NCI-H345 treated with DMSO at 0.1 percent for 48 hours (cell line): Measurements from ENCODE around the gene ATP5ME.
"Not testable (repeated sequence)": the region's sequence is repeated elsewhere in the genome, so short reads cannot be mapped to it uniquely, and the experiment has no call there.

Experiments used
- DNase-seq: peaks from one replicate; lab custom pipeline; 2025; ENCODE audit not compliant: unreplicated experiment; lab: John Stamatoyannopoulos, UW

The ATP5ME gene, protein sequence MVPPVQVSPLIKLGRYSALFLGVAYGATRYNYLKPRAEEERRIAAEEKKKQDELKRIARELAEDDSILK

DNA sequence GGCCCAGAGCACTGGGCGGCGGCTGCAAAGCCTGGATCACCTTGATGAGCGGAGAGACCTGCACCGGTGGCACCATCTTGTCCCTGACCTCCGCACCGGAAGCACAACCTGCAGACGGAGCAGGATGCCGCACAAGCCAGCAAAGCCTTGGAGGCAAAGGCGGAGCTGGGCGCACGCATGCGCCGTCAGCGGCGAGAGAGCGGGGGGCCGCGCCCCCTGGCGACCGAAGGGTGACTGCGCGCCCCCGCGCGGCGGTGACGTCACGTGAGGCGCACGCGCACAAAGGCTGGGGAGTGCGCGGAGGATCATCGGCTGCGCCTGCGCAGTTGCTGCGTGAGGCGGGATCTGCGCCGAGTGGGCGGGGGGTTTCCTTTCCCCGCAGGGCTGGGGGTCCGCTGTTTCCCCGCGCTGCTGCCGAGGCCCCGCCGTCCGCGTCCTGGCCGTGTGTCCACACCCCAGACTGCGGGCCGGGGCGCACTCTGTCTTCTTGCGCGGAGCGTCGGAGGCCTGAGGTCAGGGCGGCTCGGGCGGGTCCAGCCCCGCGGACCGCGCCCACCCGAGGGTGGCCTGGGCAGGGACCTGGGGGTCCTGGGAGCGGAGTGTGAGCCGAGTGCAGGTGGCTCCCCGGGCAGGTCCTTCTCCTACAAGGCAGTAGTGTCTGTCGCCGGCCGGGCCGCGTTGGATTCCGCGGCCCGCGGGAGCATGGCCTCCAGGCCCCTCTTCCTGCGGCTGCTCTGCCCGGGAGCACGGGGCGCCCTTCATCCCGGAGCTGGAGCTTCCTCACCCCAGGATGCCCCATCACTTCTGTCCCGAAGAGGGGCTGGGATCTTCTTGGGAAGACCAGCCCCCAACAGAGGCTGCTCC is at the start of gene ATP5ME, which contains the start of gene MYL5:
ATP5ME (minus strand) TSS at position 105 of the 864 bp plus-strand sequence; CDS start at position 76, 29 bp downstream.
MYL5 (plus strand) TSS at position 371 of the 864 bp plus-strand sequence. CDS start 3,485 bp downstream, outside the sequence.
- DNase-seq = peak; percentile 78

DNA sequence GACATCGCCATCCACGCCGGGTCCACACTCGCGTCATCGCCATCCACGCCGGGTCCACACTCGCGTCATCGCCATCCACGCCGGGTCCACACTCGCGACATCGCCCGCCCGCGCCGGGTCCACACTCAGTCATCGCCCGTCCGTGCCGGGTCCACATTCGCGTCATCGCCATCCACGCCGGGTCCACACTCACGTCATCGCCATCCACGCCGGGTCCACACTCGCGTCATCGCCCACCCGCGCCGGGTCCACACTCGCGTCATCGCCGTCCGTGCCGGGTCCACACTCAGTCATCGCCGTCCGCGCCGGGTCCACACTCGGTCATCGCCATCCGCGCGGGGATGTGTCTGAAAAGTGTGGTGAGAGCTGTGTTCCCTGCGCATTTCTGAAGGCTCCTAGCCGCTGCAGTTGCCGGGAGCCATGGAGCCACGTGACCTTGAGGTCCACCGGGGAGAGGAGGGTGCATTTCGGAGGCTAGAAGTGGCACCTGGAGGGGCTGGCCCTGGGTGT is 48.8 kb upstream of the ATP5ME start:
- DNase-seq = no peak

DNA sequence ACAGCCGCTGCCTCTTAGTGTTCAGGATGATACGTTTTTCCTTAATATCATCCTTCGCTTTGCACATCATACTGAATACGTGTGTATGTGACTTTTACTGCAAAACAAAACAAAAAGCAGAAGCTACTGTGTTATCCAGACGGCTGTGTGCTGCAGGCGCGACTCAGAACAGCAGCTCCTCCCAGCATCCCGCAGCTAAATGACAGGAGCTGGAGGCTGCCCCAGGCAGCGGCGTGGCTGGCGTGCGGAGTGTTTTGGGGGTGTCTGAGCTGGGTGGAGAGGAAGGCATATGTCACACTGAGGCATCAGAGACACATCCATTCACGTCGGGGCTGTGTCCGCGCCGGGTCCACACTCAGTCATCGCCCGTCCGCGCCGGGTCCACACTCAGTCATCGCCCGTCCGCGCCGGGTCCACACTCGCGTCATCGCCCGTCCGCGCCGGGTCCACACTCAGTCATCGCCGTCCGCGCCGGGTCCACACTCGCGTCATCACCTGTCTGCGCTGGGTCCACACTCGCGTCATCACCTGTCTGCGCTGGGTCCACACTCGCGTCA is 48.2 kb upstream of the ATP5ME start:
- no peak for DNase-seq

DNA sequence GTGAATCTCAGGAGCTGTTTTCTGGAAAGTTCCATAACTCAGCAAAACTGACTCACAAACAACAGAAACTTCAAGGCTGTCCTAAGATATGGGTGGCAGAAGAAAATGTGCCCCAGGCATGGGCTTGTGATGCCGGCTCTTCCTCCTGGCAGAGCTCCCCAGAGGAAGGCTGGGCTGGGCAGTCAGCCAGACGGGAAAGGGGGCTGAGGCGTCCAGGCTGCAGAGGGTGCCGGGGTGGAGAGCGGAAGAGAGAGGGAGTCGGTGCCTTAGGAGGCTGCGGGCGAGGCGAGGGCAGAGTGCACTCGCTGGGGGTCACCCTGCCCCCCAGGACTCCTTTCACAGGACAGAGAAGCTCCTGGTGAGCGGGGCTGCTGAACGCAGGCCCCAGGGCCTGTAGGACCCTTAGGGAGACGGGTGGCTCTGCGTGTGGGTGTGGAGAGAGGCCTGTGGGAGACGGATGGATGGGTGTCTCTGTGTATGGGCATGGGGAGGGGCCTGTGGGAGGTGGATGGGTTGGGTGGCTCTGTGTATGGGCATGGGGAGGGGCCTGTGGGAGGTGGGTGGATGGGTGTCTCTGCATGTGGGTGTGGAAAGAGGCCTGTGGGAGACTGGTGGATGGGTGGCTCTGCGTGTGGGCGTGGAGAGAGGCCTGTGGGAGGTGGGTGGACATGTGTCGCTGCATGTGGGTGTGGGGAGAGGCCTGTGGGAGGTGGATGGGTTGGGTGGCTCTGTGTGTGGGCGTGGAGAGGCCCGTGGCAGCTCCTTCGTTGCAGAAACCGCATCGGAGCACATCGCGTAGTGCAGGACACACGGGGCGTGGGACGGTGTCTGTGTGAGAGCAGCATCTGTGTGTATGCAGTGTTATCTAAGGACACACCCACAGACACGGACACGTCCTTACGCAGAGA is 47.4 kb upstream of the ATP5ME start:
- no peak for DNase-seq

DNA sequence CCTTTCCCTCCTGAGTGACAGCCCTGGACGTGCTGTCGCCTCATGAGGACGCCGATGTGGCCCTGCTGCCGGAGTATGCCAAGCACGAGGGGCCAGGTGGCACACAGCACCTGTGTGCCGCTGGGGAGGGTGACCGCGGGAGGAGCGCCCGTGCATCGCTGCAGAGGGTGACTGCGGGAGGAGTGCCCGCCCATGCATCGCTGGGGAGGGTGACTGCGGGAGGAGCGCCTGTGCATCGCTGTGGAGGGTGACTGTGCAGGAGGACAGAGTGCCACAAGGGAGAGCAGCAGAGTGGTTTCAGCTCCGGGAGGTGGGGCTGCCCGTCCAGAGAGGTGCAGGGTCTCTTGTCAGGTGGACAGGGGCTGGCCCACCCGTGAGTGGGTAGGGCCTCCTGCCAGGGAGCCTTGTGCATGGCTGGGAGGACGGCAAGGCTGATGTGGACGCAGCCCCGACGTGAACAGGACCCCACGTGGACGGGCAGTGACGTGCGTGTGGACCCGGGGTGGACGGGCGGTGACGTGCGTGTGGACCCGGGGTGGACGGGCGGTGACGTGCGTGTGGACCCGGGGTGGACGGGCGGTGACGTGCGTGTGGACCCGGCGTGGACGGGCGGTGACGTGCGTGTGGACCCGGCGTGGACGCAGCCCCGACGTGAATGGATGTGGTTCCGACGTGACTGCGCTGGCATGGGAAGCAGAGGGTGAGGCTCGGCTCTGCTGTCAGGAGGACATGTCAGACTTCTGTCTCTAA is 46.2 kb upstream of the ATP5ME start:
- DNase-seq = no peak

DNA sequence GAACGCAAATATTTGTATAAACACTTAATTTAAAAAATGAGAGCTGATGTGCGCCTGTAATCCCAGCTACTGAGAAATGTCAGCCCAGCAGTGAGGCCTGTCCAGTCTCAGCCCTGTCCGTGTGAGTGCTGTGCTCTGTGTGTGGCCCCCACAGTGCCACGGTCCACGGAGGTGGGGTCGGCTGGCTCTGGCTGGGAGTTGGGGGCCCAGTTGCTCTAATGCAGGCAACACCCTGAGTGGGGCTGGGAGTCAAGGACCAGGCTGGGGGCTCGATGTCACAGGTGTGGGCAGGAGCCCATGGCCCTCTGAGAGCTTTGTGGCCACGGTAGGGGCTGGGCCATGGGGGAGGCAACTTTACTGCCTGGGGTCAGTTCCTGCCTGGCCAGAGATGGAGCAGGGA is 44.4 kb upstream of the ATP5ME start:
- no peak for DNase-seq

DNA sequence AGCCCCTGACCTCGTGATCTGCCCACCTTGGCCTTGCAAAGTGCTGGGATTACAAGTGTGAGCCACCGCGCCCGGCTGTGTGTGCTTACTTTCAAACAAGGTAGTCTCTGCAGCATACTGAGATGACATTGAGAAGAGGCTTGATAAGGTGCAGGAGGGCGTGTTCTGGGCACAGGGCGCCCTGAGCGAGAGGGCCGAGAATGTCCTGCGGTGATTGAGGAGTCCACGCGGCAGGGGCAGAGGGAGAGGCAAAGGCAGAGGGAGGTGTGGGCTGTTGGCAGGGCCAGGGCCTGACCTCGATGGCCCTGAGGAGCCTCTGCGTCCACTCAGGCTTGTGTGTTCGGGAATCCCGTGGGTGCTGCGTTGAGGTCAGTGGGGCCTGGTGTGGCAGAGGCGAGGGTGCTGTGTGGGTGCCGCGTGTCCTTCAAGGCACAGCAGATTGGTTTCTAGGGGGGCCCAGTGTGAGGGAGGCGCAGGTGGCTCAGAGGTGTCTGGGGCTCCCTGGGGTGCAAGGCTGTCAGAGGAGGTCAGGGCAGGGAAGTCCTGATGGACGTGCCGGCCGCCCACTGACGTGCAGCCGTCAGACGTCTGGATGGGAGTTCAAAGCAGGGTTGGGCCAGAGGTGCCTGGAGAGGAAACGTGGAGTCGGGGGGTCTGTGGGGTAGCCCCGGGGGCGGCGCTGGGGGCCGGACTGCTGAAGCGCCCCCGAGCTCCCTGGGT is 43.7 kb upstream of the ATP5ME start:
- no peak for DNase-seq

DNA sequence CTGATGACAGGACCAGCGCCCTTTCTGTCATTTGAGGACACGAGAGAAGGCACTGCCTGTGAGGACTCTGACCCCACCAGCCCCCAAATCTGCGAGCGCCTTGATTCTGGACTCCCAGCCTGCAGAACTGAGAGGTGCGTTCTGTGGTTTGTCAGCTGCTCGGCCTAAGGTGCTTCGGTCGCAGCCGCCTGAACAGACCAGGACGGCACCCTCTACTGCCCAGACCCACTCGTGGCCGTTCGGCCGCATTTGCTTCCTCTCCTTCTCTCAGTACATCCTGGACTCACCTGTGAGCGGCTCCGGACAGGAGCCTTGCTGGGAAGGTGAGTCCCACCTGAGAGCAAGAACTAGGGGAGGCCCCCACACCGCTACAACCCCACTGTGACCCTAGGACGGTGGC is 40.0 kb upstream of the ATP5ME start:
- DNase-seq = no peak

DNA sequence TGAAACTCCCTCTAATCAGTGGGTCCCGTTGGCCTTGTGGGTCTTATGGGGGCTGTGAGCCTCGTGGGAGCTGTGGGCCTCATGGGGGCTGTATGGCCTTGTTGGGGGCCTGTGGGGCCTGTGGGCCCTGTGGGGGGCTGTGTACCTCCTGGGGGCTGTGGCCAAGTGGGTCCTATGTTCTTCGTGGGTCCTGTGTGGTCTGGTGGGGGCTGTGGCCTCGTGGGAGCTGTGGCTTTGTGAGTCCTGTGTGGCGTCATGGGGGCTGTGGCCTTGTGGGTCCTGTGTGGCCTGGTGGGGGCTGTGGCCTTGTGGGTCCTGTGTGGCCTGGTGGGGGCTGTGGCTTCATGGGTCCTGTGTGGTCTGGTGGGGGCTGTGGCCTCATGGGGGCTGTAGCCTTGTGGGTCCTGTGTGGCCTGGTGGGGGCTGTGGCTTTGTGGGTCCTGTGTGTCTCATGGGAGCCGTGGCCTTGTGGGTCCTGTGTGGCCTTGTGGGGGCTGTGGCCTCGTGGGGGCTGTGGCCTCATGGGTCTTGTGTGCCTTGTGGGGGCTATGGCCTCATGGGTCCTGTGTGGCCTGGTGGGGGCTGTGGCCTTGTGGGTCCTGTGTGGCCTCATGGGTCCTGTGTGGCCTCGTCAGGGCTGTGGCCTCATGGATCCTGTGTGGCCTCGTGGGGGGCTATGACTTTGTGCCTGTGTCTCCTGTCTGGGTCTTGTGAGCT is 39.0 kb upstream of the ATP5ME start:
- DNase-seq = no peak

DNA sequence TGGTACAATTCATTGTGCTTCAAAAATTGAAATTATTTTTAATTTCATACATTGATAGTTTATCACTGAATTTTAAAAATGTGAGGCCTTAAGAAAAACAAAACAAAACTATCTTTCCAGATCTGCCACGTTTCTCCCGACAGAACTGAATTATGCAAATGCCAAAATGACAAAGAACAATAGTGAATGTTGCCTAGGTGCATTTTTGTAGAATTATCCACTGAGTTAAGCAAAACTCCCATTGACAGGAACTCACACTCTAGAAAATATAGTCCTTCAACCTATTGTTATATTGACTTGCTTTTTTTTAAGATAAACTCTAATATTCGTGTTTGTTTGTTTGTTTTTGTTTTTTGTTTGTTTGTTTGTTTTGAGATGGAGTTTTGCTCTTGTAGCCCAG is 38.0 kb upstream of the ATP5ME start:
- no peak for DNase-seq

DNA sequence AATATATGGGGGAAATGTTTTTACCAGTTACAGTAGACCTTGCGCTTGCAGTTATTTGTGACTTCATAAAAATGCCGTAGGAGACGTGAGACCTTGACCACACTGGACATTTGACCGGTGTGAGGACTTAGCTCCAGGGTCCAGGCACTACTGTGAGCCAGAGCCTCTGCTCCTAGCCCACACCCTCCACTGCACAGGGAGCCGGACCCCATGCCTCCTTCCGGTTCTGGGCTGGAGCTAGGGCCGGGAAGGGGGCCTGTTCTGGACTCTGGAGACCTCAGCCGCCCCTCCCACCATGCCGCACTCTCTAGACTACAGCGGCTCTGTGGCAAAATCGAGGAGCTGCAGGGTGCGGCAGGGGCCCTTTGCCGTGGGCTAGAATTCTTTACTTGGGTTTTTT is 36.8 kb upstream of the ATP5ME start:
- DNase-seq = no peak

DNA sequence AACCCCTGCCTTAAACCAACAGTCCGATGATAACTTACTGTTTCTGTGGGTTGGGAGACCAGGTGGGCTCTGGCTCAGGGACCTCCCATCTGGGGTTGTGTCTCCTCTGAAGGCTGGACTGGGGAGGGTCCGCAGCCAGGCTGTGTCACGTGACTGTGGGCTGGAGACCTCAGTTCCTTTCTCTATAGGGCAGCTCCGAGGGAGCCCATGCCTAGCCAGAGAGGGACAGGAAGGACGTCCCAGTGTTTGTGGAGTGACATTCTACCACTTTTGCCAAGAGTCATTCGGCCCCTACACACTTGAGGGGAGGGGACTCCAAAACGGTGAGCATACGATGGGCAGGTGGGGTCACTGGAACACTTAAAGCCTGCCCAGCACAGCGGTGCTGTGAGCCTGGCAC is 36.0 kb upstream of the ATP5ME start:
- no peak for DNase-seq

DNA sequence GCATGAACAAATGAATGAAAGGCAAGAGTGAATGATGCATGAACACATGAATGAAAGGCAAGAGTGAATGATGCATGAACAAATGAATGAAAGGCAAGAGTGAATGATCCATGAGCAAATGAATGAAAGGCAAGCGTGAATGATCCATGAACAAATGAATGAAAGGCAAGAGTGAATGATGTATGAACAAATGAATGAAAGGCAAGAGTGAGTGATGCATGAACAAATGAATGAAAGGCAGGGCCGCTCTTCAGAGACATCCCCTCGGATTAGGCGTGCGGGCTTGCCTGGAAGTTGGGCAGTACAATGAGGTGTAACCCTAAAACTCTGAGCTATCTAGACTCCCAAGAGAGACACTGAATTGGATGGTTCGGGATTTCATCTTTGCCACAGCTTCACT is 35.3 kb upstream of the ATP5ME start:
- no peak for DNase-seq

DNA sequence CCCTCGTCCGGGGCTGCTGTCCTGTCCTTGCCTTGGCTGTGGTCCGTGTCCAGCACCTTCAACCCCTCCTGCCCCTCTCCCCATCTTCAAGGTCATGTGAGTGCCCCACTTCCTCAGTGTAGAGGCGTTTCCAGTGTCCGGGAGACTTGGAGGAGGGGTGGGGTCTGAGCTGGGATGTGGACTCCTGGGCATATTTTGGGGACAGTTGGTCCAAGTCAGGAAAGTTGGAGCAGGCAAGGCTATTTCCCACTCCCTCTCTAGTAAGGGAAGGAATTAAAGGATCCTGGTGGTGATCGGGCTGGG is 34.5 kb upstream of the ATP5ME start:
- no peak for DNase-seq

DNA sequence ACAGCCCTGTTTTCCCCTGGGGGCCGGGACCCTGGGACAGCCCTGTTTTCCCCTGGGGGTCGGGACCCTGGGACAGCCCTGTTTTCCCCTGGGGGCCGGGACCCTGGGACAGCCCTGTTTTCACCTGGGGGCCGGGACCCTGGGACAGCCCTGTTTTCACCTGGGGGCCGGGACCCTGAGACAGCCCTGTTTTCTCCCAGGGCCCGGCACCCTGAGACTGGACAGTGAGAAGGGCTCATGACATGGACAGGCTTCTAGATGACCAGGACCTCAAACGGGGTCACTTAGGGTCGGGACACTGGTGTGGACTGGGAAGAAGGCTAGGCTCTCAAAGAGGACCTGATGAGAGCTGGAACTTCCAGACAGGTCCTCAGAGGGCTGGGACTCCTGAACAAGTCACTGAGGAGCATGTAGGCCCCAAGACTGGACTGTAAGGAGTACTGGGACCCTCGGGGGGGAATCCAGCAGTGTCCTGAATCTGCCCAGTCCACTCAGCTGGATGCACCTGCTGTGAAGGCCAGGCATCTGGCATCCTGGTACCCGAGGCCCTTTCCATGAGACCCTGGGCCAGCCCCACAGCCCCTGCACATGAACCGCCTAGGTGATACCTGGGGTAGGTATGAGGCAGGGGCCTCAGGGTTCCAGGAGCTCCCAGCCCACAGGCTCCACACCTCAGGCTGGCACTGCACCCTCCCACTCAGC is 34.0 kb upstream of the ATP5ME start:
- no peak for DNase-seq

DNA sequence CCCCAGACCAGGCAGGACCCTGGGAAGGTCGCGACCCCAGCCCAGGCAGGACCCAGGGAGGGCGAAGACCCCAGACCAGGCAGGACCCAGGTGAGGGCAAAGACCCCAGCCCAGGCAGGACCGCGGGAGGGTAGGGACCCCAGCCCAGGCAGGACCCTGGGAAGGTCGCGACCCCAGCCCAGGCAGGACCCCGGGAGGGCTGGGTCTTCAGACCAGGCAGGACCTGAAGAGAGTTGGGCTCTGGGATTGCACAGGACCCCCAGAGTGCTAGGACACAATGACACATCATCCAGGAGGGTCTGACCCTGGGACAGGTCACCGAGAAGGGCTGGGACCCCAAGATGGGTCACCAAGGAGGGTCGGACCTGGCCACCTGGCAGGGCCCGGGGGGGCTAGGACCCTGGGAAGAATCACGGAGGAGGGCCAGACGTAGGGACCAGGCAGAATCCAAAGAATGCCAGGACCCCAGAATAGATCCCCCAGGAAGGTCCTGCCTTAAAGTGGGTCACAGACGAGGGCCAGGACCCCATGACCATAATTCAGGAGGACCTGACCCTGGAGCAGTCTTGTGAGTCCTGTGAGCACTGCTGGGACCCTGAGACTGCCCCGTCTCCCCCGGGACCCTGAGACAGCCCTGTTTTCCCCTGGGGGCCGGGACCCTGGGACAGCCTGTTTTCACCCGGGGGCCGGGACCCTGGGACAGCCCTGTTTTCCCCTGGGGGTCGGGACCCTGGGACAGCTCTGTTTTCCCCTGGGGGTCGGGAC is 32.9 kb upstream of the ATP5ME start:
- no peak for DNase-seq

DNA sequence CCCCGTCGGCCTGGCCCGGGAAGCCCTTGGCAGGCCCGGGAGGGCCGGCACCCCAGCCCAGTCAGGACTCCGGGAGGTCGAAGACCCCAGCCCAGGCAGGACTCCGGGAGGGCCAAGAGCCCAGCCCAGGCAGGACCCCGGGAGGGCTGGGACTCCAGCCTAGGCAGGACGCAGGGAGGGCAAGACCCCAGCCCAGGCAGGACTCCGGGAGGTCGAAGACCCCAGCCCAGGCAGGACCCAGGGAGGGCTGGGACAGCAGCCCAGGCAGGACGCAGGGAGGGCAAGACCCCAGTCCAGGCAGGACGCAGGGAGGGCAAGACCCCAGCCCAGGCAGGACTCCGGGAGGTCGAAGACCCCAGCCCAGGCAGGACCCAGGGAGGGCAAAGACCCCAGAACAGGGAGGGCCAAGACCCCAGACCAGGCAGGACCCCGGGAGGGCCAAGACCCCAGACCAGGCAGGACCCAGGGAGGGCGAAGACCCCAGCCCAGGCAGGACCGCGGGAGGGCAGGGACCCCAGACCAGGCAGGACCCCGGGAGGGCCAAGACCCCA is 32.1 kb upstream of the ATP5ME start:
- DNase-seq = not testable (repeated sequence)
